ENCODE measurements around the gene CANX. TPM values are rescaled to one million over a fixed set of nuclear protein-coding genes. Genes with fewer than 3 reads are reported as not detected.

Gene CANX
- total RNA-seq, 2 experiments from 2014 or later: 164 to 451 TPM

GRCh38 chr5:179700401-179700918 is 1.7 kb downstream of the CANX start:
- TF ChIP-seq, protein P1, sequence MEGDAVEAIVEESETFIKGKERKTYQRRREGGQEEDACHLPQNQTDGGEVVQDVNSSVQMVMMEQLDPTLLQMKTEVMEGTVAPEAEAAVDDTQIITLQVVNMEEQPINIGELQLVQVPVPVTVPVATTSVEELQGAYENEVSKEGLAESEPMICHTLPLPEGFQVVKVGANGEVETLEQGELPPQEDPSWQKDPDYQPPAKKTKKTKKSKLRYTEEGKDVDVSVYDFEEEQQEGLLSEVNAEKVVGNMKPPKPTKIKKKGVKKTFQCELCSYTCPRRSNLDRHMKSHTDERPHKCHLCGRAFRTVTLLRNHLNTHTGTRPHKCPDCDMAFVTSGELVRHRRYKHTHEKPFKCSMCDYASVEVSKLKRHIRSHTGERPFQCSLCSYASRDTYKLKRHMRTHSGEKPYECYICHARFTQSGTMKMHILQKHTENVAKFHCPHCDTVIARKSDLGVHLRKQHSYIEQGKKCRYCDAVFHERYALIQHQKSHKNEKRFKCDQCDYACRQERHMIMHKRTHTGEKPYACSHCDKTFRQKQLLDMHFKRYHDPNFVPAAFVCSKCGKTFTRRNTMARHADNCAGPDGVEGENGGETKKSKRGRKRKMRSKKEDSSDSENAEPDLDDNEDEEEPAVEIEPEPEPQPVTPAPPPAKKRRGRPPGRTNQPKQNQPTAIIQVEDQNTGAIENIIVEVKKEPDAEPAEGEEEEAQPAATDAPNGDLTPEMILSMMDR (conservative IDR thresholded peaks at IDR 0.05; ENCODE audit: low read length): no peak
- TF ChIP-seq EZH2phosphoT487 (IDR thresholded peaks at IDR 0.05; ENCODE audit: borderline replicate concordance, low read depth, low read length): no peak
- Histone ChIP-seq H3K9me2 (ENCODE audit: insufficient read depth, low read length) (no peaks in the 10 kb centered on the region), H3K4me2 (ENCODE audit: low read length) (peak overlapping the region; percentile 96), H3K9me3 (ENCODE audit: low read length) (peaks cover 4% of the 10 kb centered on the region; the same call in 1 of the 2 replicates), H2AFZ (ENCODE audit: low read length) (no peak overlapping the region), H3K4me1 (ENCODE audit: insufficient read depth, low read length, poor library complexity, severe bottlenecking) (peaks cover 24% of the 10 kb centered on the region), H3K4me3 (ENCODE audit: low read depth, low read length, poor library complexity, severe bottlenecking) (peak overlapping the region; percentile 82), H3K36me3 (ENCODE audit: insufficient read depth, low read length) (peaks cover 61% of the 10 kb centered on the region), H3K27ac (ENCODE audit: low read depth, low read length, poor library complexity, severe bottlenecking) (no peak overlapping the region), H4K20me1 (ENCODE audit: insufficient read depth, low read length) (peaks cover 8% of the 10 kb centered on the region; the same call in 1 of the 2 replicates), H3K79me2 (ENCODE audit: insufficient read depth, low read depth, low read length) (peaks cover 65% of the 10 kb centered on the region)
- POLR2A ChIA-PET: interaction anchor here (0.6 to 1.5 kb wide), 4 partner anchors 12 to 86 kb away, joined by 3 to 6 read pairs (median 4); no protein-coding TSS in a partner anchor
- BruUV-seq (replicated peaks): TSS peak; percentile 80
- CTCF ChIA-PET (ENCODE audit: unreplicated experiment): no interaction called here
- peak; percentile 13 for DNase-seq (ENCODE audit: low spot score)
- intact Hi-C loops (cut with micrococcal nuclease; ENCODE audit: unreplicated experiment): no loop called here

DNA sequence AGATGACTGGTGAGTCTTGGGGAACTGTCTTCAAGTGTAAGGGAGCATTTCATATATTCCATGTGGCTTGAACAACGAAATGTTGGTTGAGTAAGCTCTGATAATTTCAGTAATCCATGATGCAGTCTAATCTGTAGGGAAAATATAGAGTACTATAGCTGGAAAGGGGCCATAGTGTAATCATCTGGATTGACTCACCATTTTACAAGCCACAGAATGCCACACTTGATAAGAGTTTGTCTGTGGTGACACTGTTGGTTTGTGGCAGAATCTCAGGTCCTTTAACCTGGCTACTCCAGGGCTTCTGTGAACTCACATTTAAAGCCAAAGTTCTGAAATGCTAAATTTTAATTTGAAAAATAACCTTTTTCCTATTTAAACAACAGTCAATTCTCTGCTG is 17.5 kb downstream of the CANX start:
- Histone ChIP-seq H4K20me1 (ENCODE audit: insufficient read depth, low read length) (no peaks in the 10 kb centered on the region), H3K4me3 (ENCODE audit: low read depth, low read length, poor library complexity, severe bottlenecking) (no peak overlapping the region), H3K27ac (ENCODE audit: low read depth, low read length, poor library complexity, severe bottlenecking) (no peak overlapping the region), H3K79me2 (ENCODE audit: insufficient read depth, low read depth, low read length) (no peaks in the 10 kb centered on the region; the same call in 1 of the 2 replicates), H3K4me2 (ENCODE audit: low read length) (no peak overlapping the region), H2AFZ (ENCODE audit: low read length) (no peak overlapping the region), H3K9me2 (ENCODE audit: insufficient read depth, low read length) (no peaks in the 10 kb centered on the region), H3K9me3 (ENCODE audit: low read length) (no peaks in the 10 kb centered on the region), H3K4me1 (ENCODE audit: insufficient read depth, low read length, poor library complexity, severe bottlenecking) (no peaks in the 10 kb centered on the region), H3K36me3 (ENCODE audit: insufficient read depth, low read length) (peaks cover 94% of the 10 kb centered on the region)
- no TSS peak for BruUV-seq (replicated peaks)
- intact Hi-C loops (cut with micrococcal nuclease; ENCODE audit: unreplicated experiment): no loop called here
- POLR2A ChIA-PET: interaction anchor here (1.0 to 2.4 kb wide), 3 partner anchors 11 to 19 kb away, joined by 3 to 8 read pairs (median 3); no protein-coding TSS in a partner anchor
- CTCF ChIA-PET (ENCODE audit: unreplicated experiment): no interaction called here
- no peak for DNase-seq (ENCODE audit: low spot score)
- TF ChIP-seq EZH2phosphoT487 (IDR thresholded peaks at IDR 0.05; ENCODE audit: borderline replicate concordance, low read depth, low read length): no peak
- TF ChIP-seq, protein P1 (conservative IDR thresholded peaks at IDR 0.05; ENCODE audit: low read length): no peak

DNA sequence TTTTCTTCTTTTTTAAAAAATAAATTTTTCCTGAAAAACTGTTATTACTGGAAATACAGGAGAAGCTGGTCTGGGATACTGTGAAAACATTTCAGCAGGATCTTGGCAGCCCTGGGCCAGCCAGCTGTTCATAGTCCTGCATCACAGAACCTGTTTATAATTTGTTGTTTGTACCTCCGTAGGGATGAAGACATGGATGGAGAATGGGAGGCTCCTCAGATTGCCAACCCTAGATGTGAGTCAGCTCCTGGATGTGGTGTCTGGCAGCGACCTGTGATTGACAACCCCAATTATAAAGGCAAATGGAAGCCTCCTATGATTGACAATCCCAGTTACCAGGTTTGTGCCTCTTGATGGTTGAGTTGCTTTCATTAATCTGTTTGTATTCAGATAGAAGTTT is 21.5 kb downstream of the CANX start:
- intact Hi-C loops (cut with micrococcal nuclease; ENCODE audit: unreplicated experiment): no loop called here
- no peak for TF ChIP-seq EZH2phosphoT487 (IDR thresholded peaks at IDR 0.05; ENCODE audit: borderline replicate concordance, low read depth, low read length)
- TF ChIP-seq, protein P1 (conservative IDR thresholded peaks at IDR 0.05; ENCODE audit: low read length): no peak
- Histone ChIP-seq H3K4me2 (ENCODE audit: low read length) (no peak overlapping the region), H3K36me3 (ENCODE audit: insufficient read depth, low read length) (peaks cover 92% of the 10 kb centered on the region), H3K9me2 (ENCODE audit: insufficient read depth, low read length) (no peaks in the 10 kb centered on the region), H3K79me2 (ENCODE audit: insufficient read depth, low read depth, low read length) (no peaks in the 10 kb centered on the region; the same call in 1 of the 2 replicates), H3K4me3 (ENCODE audit: low read depth, low read length, poor library complexity, severe bottlenecking) (no peak overlapping the region), H3K9me3 (ENCODE audit: low read length) (no peaks in the 10 kb centered on the region), H3K27ac (ENCODE audit: low read depth, low read length, poor library complexity, severe bottlenecking) (no peak overlapping the region), H4K20me1 (ENCODE audit: insufficient read depth, low read length) (no peaks in the 10 kb centered on the region), H2AFZ (ENCODE audit: low read length) (no peak overlapping the region), H3K4me1 (ENCODE audit: insufficient read depth, low read length, poor library complexity, severe bottlenecking) (no peaks in the 10 kb centered on the region)
- no TSS peak for BruUV-seq (replicated peaks)
- ChIA-PET POLR2A (interaction anchor here (0.6 kb wide), 1 partner anchor 216 kb away, joined by 4 read pairs; no protein-coding TSS in a partner anchor), CTCF (ENCODE audit: unreplicated experiment) (interaction anchor here (0.5 kb wide), 1 partner anchor 371 kb away, joined by 4 read pairs; no protein-coding TSS in a partner anchor)
- DNase-seq (ENCODE audit: low spot score): no peak
